ENCODE data around the gene SECISBP2L.
A peak's percentile ranks its signal among the peaks of the same experiment; 100 is the strongest.

SECISBP2L gene

GRCh38 chr15:49042165-49042564 is 4.1 kb downstream of the SECISBP2L start:
- no peak overlapping the region for H3K4me3 ChIP-seq (ENCODE audit: low read depth, low read length)
- TF ChIP-seq, protein P1, sequence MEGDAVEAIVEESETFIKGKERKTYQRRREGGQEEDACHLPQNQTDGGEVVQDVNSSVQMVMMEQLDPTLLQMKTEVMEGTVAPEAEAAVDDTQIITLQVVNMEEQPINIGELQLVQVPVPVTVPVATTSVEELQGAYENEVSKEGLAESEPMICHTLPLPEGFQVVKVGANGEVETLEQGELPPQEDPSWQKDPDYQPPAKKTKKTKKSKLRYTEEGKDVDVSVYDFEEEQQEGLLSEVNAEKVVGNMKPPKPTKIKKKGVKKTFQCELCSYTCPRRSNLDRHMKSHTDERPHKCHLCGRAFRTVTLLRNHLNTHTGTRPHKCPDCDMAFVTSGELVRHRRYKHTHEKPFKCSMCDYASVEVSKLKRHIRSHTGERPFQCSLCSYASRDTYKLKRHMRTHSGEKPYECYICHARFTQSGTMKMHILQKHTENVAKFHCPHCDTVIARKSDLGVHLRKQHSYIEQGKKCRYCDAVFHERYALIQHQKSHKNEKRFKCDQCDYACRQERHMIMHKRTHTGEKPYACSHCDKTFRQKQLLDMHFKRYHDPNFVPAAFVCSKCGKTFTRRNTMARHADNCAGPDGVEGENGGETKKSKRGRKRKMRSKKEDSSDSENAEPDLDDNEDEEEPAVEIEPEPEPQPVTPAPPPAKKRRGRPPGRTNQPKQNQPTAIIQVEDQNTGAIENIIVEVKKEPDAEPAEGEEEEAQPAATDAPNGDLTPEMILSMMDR (conservative IDR thresholded peaks at IDR 0.05; ENCODE audit: low read depth, low read length), result no peak

DNA sequence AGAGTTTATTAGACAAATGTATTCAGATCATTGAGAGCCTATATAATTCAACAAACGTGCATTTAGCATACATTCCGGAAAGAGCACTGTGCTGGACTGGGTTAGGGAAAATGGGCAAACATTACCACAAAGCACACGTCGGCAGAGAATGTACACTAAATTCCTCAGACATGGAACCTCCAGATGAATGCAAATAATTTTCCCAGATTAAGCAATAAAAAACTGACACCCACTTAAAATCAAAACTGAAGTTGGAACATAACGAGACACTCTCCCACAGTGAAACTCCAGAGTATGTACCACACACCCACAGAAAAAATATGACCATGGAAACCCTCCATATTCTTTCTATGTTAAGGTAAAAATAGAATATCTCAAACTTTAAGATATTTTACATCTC is 4.8 kb downstream of the SECISBP2L start:
- TF ChIP-seq, protein P1 (conservative IDR thresholded peaks at IDR 0.05; ENCODE audit: low read depth, low read length), result no peak
- no peak overlapping the region for H3K4me3 ChIP-seq (ENCODE audit: low read depth, low read length)
- no peak for DNase-seq (ENCODE audit: low read depth)

More at GRCh38 chr15:49042165-49042564, 4.1 kb downstream of the SECISBP2L start:
- no peak for DNase-seq (ENCODE audit: low read depth)

DNA sequence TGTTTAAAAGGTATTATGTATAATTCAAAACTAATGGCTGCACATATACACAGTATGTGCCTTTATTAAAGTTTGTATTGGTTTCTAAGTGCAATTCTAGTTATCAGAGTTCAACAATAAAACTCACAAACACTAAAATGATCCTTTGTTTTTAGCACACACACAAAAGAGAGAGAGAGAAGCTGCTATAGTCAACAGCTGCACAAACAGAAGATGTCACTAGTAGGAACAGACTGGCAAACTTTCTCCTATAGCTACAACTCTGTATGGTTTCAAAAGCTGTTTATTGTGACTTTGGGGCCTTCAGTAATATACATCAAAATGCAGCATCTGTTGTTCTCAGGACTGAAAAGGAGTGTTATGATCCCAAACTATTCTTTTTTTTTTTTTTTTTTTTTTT is 6.1 kb downstream of the SECISBP2L start:
- no peak for DNase-seq (ENCODE audit: low read depth)
- H3K4me3 ChIP-seq (ENCODE audit: low read depth, low read length), result no peak overlapping the region
- TF ChIP-seq, protein P1 (conservative IDR thresholded peaks at IDR 0.05; ENCODE audit: low read depth, low read length), result no peak

- DNase-seq (ENCODE audit: low read depth), result no peak
- no peak overlapping the region for H3K4me3 ChIP-seq (ENCODE audit: low read depth, low read length)
- TF ChIP-seq, protein P1 (conservative IDR thresholded peaks at IDR 0.05; ENCODE audit: low read depth, low read length), result no peak
Measured at GRCh38 chr15:49038382-49038781, 7.9 kb downstream of the SECISBP2L start.

DNA sequence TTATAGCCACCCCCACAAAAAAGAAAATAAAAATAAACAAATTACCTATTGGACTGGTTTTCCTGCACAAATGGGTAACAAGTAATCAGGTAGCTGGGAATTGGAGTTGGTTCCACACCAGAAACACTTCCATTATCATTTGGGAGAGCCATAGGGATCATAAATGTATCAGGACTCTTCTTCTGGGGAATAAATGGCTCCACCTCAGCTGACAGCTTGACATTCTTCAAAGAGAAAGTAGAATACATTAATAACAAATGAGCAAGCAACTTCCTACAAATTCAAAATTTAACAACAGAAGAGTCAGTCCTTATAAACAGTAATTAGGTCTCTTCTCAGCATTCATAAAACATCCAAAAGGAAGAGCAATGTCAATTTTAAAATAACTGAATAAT is 8.7 kb downstream of the SECISBP2L start:
- DNase-seq (ENCODE audit: low read depth), result peak; percentile 30
- H3K4me3 ChIP-seq (ENCODE audit: low read depth, low read length), result no peak overlapping the region
- TF ChIP-seq, protein P1 (conservative IDR thresholded peaks at IDR 0.05; ENCODE audit: low read depth, low read length), result no peak

- TF ChIP-seq, protein P1 (conservative IDR thresholded peaks at IDR 0.05; ENCODE audit: low read depth, low read length), result no peak
- H3K4me3 ChIP-seq (ENCODE audit: low read depth, low read length), result no peak overlapping the region
- DNase-seq (ENCODE audit: low read depth), result peak; percentile 68
Measured at GRCh38 chr15:49036650-49037545, 9.3 kb downstream of the SECISBP2L start.

DNA sequence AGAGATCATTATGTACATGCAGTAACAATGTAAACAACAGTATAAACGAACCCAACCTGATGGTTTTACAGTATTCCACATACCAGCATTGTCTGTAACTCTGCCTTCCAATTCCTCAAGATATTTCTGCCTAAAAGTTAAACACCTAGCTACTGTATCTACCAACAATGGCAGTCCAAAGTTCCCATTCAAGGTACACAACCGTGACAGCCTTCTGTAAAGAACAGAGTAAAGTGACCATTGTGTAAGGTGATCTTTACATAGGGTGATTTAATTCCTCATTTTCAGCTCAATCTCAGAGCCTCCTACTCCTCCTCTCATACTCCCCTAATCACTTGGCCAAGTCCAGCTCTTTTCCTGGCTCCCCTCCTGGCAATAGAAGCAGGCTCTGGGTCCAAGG is 10.4 kb downstream of the SECISBP2L start:
- H3K4me3 ChIP-seq (ENCODE audit: low read depth, low read length), result no peak overlapping the region
- TF ChIP-seq, protein P1 (conservative IDR thresholded peaks at IDR 0.05; ENCODE audit: low read depth, low read length), result no peak
- DNase-seq (ENCODE audit: low read depth), result no peak
